Sigmoid colon (tissue), 7 donors: Measurements from ENCODE around the gene PHF19. TPM values are rescaled to one million over a fixed set of nuclear protein-coding genes. Genes with fewer than 3 reads are reported as not detected.

Experiments
- DNase-seq: peaks from one replicate; pipeline ENCODE4 v3.0.0-alpha.2; 2019
- H3K27ac ChIP-seq, 4 donors: fragments of 200-600 bp; sonication (generic); one replicate each; pipeline ENCODE4 v1.5.1; 2016 to 2019; ENCODE audit warnings: mild to moderate bottlenecking in 1 of 4
- H3K27me3 ChIP-seq, 3 donors: fragments of 200-600 bp; sonication (generic); one replicate each; pipeline ENCODE4 v1.5.1; 2019; ENCODE audit warnings: mild to moderate bottlenecking in 1 of 3
- H3K36me3 ChIP-seq, 4 donors: fragments of 200-600 bp; sonication (generic); one replicate each; pipeline ENCODE4 v1.5.1; 2016 to 2019
- H3K4me1 ChIP-seq, 4 donors: fragments of 200-600 bp; sonication (generic); one replicate each; pipeline ENCODE4 v1.5.1; 2017 to 2019
- H3K4me3 ChIP-seq, 4 donors: fragments of 200-600 bp; sonication (generic); one replicate each; pipeline ENCODE4 v1.5.1; 2017 to 2019; ENCODE audit warnings: mild to moderate bottlenecking in 2 of 4, moderate library complexity in 1 of 4
- H3K9me3 ChIP-seq, 4 donors: fragments of 200-600 bp in 3 of 4; sonication (generic) in 3 of 4; one replicate each; pipeline versions ENCODE4 v1.5.1 to v1.6.1; 2013 to 2019
- CTCF ChIP-seq, 4 experiments: fragments of 450-650 bp in 3 of 4; fragments of 200-600 bp in 1 of 4; IDR thresholded peaks; one replicate each; pipeline ENCODE4 v1.5.1; 2016 to 2019; ENCODE audit warnings: antibody characterized with exemption in 4 of 4, mild to moderate bottlenecking in 3 of 4, moderate library complexity in 2 of 4
- EP300 ChIP-seq, 4 donors: sonication (generic); formaldehyde crosslinking; IDR thresholded peaks; one replicate each; pipeline ENCODE4 v1.6.1; 2017; ENCODE audit warnings: antibody characterized with exemption in 4 of 4
- POLR2A ChIP-seq, 2 donors: fragments of 450-650 bp; IDR thresholded peaks; one replicate each; pipeline ENCODE4 v1.6.1; 2016; ENCODE audit warnings: antibody characterized with exemption in 2 of 2, mild to moderate bottlenecking in 2 of 2, moderate library complexity in 2 of 2
- POLR2AphosphoS5 ChIP-seq, 4 donors: sonication (generic); formaldehyde crosslinking; IDR thresholded peaks; one replicate each; pipeline ENCODE4 v1.6.1; 2017; ENCODE audit warnings: antibody characterized with exemption in 4 of 4
- WGBS, 2 donors: extraction: QIAGEN DNeasy Blood & Tissue Kit; methylation state at CpG; one replicate each; pipeline ENCODE4 v1.1.7; 2013; 5-methylcytosine and 5-hydroxymethylcytosine counted together
- intact Hi-C: fragments of 100-400 bp; cut with DNase I; formaldehyde crosslinking; loops from one replicate; pipeline ENCODE4 v1.15.1; 2023
- polyA plus RNA-seq, 3 donors: library from polyadenylated mRNA; stranded (reverse); fragments of 200-250 nt; gene quantifications; one replicate each; pipeline ENCODE4 v1.2.3, GENCODE V29; 2013
- total RNA-seq, 4 donors: library from RNA; depleted of rRNA; stranded (reverse); fragments of >200 nt; gene quantifications; one replicate each; pipeline ENCODE4 v1.1.0, GENCODE V29; 2016
- donor health status: healthy with polysubstance abuse.
- donor health status: Bipolar disorder and iron deficiency.
- donor health status: healthy.

PHF19 gene
- total and polyA plus RNA-seq, 7 donors, result 10.2 to 38.2 (median 31.4) TPM

- intact Hi-C loops, result no loop called here
- Histone ChIP-seq H3K27me3 (no peaks in the 10 kb centered on the region), H3K36me3 (peaks cover 19 to 62% (median 27%) of the 10 kb centered on the region in 4 donors), H3K27ac (no peak overlapping the region), H3K9me3 (no peaks in the 10 kb centered on the region), H3K4me1 (no peaks in the 10 kb centered on the region), H3K4me3 (no peak overlapping the region)
- no peak for TF ChIP-seq POLR2AphosphoS5 (IDR thresholded peaks at IDR 0.05)
- no peak for TF ChIP-seq POLR2A (IDR thresholded peaks at IDR 0.05)
- TF ChIP-seq EP300 (IDR thresholded peaks at IDR 0.05), result no peak
- TF ChIP-seq CTCF (IDR thresholded peaks at IDR 0.05), result no peak
- DNase-seq, result no peak
- 25 to 72% methylated on average over 7 of the region's 7 CpGs for WGBS, 2 donors
Measured at GRCh38 chr9:120857481-120857880, 19.5 kb downstream of the PHF19 start.

DNA sequence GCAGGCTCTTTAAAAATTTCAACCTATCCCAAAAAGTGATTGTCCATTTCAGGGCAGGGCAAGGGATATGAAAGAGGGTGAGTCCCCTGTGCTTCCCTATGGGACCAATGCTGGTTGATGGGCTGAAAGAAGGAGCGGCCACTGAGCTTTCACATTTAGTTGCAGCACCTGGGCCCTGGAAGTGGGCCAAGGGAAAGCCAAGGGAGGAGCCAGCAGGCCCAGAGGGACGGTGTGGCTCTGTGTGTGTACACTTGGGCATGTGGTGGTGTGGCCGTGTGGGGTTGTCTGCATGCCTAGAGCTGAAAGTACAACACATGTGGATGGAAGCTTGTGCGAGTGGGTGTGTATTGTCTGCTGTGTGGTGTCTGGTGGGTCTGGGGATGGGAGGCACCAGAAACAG is 20.3 kb downstream of the PHF19 start:
- Histone ChIP-seq H3K9me3 (no peaks in the 10 kb centered on the region), H3K27ac (no peak overlapping the region), H3K4me3 (no peak overlapping the region), H3K36me3 (peaks cover 17 to 59% (median 24%) of the 10 kb centered on the region in 4 donors), H3K27me3 (no peaks in the 10 kb centered on the region), H3K4me1 (no peaks in the 10 kb centered on the region)
- DNase-seq, result no peak
- TF ChIP-seq POLR2AphosphoS5 (IDR thresholded peaks at IDR 0.05), result no peak
- TF ChIP-seq EP300 (IDR thresholded peaks at IDR 0.05), result no peak
- TF ChIP-seq POLR2A (IDR thresholded peaks at IDR 0.05), result no peak
- TF ChIP-seq CTCF (IDR thresholded peaks at IDR 0.05), result no peak
- WGBS, 2 donors, result 26 to 64% methylated on average over 4 of the region's 4 CpGs
- intact Hi-C loops, result no loop called here

- no peak overlapping the region for H3K27ac ChIP-seq
Measured at GRCh38 chr9:120855827-120856670, 20.9 kb downstream of the PHF19 start.

DNA sequence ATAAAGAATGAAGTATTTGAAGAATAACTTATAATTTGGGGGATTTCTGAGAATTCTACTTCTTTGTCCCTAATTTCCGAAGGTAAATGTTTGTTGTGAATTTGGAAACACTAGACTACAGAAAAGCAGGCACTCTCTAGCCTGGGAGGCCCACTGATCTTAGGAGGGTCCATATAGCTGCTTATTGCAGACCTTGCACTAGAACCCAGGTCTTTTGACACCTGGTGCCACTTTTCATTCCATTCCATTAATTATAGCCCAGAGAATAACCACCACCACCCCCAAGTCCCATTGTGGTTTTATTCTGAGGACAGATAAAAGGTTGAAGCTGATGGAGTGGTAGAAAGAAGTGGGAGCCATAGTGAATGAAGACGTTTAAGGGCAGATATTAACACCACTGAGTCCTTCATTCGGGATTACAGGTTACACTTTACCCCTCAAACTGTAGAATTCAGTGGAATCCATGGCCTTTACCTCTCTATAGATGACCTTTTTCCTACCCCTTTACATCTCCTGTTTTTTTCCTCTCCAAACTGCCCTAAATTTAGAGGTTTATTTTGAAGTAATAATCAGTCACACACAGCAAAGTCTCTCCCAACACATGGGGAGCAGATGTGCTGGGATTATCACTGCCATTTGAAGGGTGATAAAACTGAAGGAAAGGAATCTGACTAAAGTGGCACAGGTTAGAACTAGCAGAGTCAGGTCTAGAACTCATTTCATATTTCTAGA is 22.2 kb downstream of the PHF19 start:
- TF ChIP-seq POLR2A (IDR thresholded peaks at IDR 0.05) (no peak), POLR2AphosphoS5 (IDR thresholded peaks at IDR 0.05) (no peak)
- H3K36me3 ChIP-seq, result peaks cover 3 to 43% (median 12%) of the 10 kb centered on the region in 4 donors
- WGBS, 2 donors, result 88 to 89% methylated on average over 3 of the region's 3 CpGs
- no peaks in the 10 kb centered on the region for H3K9me3 ChIP-seq
- no peak overlapping the region for H3K4me3 ChIP-seq
- intact Hi-C loops, result no loop called here
- H3K27ac ChIP-seq, result no peak overlapping the region
- H3K27me3 ChIP-seq, result no peaks in the 10 kb centered on the region
- no peak for DNase-seq
- H3K4me1 ChIP-seq, result no peaks in the 10 kb centered on the region

More at GRCh38 chr9:120855827-120856670, 20.9 kb downstream of the PHF19 start:
- Histone ChIP-seq H3K27me3 (no peaks in the 10 kb centered on the region), H3K4me3 (no peak overlapping the region), H3K36me3 (peaks cover 16 to 55% (median 24%) of the 10 kb centered on the region in 4 donors), H3K9me3 (no peaks in the 10 kb centered on the region), H3K4me1 (no peaks in the 10 kb centered on the region)
- TF ChIP-seq CTCF (IDR thresholded peaks at IDR 0.05), result no peak
- TF ChIP-seq POLR2A (IDR thresholded peaks at IDR 0.05), result no peak
- no peak for TF ChIP-seq POLR2AphosphoS5 (IDR thresholded peaks at IDR 0.05)
- TF ChIP-seq EP300 (IDR thresholded peaks at IDR 0.05), result no peak
- WGBS, 2 donors, result 92 to 94% methylated on average over 7 of the region's 7 CpGs
- no peak for DNase-seq
- intact Hi-C loops, result no loop called here

DNA sequence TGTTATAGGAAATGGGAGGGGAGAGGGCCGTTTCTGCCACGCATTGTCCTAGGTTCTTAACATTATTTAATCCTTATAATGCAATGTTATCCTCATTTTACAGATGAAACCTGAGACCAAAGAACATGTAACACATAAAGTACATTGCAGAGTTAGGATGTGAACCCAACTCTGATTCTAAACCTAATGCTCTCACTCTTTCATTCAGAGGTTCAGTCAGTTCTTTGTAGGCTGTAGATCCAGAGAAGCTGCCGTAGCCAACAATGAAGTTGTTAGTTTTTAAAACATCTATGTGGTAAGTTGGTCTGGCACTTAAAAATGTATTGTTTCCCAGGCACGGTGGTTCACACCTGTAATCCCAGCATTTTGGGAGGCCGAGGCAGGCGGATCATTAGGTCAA is 23.8 kb downstream of the PHF19 start:
- H3K36me3 ChIP-seq, result peaks cover 0 to 27% (median 9%) of the 10 kb centered on the region in 4 donors
- intact Hi-C loops, result no loop called here
- H3K4me1 ChIP-seq, result no peaks in the 10 kb centered on the region
- no peak for DNase-seq
- 87 to 93% methylated on average over 6 of the region's 6 CpGs for WGBS, 2 donors
- no peak for TF ChIP-seq POLR2AphosphoS5 (IDR thresholded peaks at IDR 0.05)
- no peak for TF ChIP-seq EP300 (IDR thresholded peaks at IDR 0.05)
- TF ChIP-seq POLR2A (IDR thresholded peaks at IDR 0.05), result no peak
- no peak for TF ChIP-seq CTCF (IDR thresholded peaks at IDR 0.05)
- H3K27ac ChIP-seq, result no peak overlapping the region
- no peaks in the 10 kb centered on the region for H3K9me3 ChIP-seq
- H3K27me3 ChIP-seq, result no peaks in the 10 kb centered on the region
- no peak overlapping the region for H3K4me3 ChIP-seq
